Activated CD8-positive, alpha-beta memory T cell treated with anti-CD3 and anti-CD28 coated beads for 36 hours (primary cell): ENCODE results near the gene CCDC86. TPM values are rescaled to one million over a fixed set of nuclear protein-coding genes. Genes with fewer than 3 reads are reported as not detected.

Experiments used
- CTCF ChIA-PET: fragments of 350-600 bp; sonication (Branson Sonifier 250); formaldehyde crosslinking; loops from one replicate; lab custom pipeline; 2021; ENCODE audit warnings: antibody characterized with exemption; lab: Charles Lee
- POLR2A ChIA-PET: fragments of 350-600 bp; sonication (Branson Sonifier 250); formaldehyde crosslinking; loops from one replicate; lab custom pipeline; 2021; ENCODE audit warnings: antibody characterized with exemption; lab: Charles Lee
- total RNA-seq, 2 experiments: library from RNA; stranded (reverse); gene quantifications; one replicate each; pipeline ENCODE4 v1.2.3, GENCODE V29; 2021

CCDC86 gene
- total RNA-seq, 2 experiments from 2014 or later, result 107 to 110 TPM

DNA sequence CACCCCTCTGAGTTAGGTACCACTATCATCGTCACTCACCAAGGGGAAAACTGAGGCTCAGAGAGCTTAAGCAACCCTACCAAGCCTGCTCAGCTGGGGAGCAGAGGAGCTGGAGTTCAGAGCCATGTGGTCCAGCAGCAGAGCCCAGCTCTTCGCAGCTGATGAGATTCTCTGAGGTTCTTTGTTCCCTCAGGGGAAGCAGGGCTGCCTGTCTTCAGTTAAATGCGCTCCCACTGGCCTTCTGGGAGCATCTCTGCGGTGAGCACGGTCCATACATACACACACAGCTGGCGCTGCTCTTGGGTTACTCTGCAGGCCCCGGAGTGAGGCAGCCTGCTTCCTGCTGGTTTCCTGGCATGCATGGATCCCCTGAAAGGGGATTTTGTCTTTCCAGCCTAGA, 19.0 kb downstream of the CCDC86 start:
- ChIA-PET CTCF (interaction anchor here (1.5 kb wide), 1 partner anchor 38 kb away, joined by 5 read pairs; no protein-coding TSS in a partner anchor), POLR2A (interaction anchor here (0.7 kb wide), 3 partner anchors 9 to 999 kb away, joined by 4 to 8 read pairs (median 7); no protein-coding TSS in a partner anchor)

GRCh38 chr11:60862171-60862570, 20.3 kb downstream of the CCDC86 start:
- ChIA-PET CTCF (no interaction called here), POLR2A (no interaction called here)

DNA sequence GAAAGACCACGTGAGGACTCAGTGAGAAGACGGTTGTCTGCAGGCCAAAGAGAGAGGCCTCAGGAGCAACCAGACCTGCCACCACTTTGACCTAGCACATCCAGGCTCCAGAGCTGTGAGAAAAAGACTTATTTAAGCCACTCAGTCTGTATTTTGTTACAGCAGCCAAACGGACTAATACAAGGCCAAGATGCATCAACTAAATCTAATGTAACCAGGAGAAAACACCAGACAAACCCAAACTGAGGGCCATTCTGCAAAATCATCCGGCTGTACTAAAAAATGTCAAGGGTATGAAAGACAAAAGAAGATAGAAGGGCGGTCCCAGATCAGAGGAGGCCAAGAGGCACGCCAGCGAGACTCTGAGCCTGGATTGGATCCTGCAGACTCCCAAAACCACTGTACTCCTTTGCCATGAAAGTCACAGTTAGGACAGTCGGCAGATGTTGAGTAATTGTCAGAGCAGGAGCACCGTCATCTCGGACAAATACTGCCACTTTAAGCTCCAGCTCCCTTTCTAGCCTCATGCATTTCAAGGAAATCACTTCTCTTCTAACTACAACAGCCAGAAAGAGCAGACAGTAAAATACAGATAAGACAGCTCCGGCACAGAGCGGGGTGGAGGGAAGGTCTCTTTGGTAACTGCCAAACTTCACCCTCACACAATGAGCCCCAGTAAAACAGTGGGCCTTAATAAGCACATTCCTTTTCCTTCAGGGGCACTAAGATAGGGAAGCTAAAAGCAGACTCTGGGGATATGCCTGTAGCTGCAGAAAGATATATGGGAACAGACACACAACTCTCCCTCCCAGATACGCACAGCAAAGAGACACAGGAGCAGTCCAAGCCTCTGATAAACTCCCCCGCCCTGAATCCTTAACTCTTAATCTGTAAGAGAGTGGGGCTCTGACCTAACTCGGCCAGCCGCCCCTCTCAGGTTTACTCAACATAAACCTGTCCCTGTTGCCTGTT, 21.9 kb downstream of the CCDC86 start:
- CTCF ChIA-PET, result no interaction called here

GRCh38 chr11:60864856-60865513, 23.1 kb downstream of the CCDC86 start:
- ChIA-PET CTCF (no interaction called here), POLR2A (no interaction called here)

More for the DNA sequence above, 21.9 kb downstream of the CCDC86 start:
- POLR2A ChIA-PET, result interaction anchor here (0.6 kb wide), 1 partner anchor 371 kb away, joined by 4 read pairs; the partner anchor contains the start of gene MS4A12

- POLR2A ChIA-PET, result no interaction called here
- CTCF ChIA-PET, result interaction anchor here (2.1 kb wide), 1 partner anchor 36 kb away, joined by 6 read pairs; no protein-coding TSS in a partner anchor
Measured at GRCh38 chr11:60866911-60867870, 25.3 kb downstream of the CCDC86 start, which contains the start of gene ZP1. Gene ZP1 (plus strand): TSS chr11:60867542. CDS start chr11:60867562, 20 bp downstream.

DNA sequence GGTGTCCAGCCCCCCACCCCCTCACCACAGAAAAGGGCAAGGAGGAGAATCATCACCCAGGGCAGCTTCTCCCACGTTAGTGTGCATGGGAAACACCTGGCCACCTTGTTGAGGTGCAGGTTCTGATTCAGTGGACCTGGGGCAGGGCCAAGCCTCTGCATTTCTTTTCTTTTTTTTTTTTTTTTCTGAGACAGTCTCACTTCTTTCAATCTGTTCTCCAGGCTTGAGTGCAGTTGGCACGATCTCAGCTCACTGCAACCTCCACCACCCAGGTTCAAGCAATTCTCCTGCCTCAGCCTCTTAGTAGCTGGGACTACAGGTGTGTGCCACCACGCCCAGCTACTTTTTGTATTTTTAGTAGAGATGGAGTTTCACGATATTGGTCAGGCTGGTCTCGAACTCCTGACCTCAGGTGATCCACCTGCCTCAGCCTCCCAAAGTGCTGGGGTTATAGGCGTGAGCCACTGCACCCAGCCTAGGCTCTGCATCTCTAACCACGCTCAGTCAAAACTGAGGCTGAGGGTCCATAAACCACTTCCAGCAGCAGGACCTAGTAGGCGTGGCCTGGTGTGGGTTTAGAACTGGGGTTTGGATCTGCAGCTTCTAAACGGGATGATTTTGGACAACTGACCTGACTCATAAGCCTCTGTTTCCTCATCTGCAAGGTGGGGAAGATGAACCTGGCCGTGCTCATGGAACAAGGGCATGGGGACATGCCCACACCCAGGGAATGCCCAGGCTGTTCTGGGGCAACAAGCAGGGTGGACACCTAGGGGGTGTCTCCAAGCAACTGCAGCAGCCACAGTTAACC, 26.2 kb downstream of the CCDC86 start:
- CTCF ChIA-PET, result interaction anchor here (1.2 to 2.1 kb wide), 2 partner anchors 37 to 38 kb away, joined by 3 to 6 read pairs; no protein-coding TSS in a partner anchor
- POLR2A ChIA-PET, result no interaction called here

DNA sequence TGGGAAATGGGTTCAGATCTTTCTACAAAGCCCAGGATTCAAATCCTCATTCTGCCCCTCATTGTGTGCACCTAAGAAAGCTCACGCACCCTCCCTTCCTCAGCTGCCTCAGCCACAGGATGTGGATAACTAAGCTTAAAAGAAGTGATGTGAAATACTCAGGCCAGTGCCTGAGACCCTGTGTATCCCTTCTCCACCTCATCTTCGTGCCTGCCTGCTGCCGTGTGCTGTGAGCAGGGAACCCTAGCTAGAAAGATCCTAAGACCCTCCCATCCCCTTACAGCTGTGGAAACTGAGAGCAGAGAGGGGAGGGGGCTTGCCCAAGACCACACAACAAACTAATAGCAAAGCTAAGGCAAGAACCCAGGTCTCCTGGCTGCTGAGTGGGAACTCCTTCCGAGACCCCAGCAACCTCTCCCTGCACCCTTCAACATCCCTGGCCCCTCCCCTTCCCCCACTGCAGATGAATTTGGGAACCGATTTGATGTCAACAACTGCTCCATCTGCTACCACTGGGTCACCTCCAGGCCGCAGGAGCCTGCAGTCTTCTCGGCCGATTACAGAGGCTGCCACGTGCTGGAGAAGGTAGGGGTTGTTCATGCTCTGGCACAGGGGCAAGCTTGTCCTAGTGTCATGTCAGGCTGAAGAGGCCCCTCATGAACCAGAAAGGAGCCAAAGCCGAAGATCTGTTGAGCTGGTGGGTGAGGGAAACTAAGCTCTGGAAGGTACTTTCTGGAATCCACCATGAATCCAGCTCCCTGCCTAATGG, 27.0 kb downstream of the CCDC86 start:
- ChIA-PET POLR2A (no interaction called here), CTCF (interaction anchor here (0.6 to 1.2 kb wide), 2 partner anchors 38 to 379 kb away, joined by 3 read pairs; no protein-coding TSS in a partner anchor)

DNA sequence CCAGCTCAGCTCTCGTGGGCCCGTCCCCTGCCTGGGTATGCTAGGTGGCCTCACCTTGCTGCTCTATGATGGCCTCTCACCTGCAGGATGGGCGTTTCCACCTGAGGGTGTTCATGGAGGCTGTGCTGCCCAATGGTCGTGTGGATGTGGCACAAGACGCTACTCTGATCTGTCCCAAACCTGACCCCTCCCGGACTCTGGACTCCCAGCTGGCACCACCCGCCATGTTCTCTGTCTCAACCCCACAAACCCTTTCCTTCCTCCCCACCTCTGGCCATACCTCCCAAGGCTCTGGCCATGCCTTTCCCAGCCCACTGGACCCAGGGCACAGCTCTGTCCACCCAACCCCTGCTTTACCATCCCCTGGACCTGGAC, 27.5 kb downstream of the CCDC86 start:
- CTCF ChIA-PET, result interaction anchor here (0.6 to 1.2 kb wide), 2 partner anchors 39 to 379 kb away, joined by 3 read pairs; no protein-coding TSS in a partner anchor
- POLR2A ChIA-PET, result no interaction called here

DNA sequence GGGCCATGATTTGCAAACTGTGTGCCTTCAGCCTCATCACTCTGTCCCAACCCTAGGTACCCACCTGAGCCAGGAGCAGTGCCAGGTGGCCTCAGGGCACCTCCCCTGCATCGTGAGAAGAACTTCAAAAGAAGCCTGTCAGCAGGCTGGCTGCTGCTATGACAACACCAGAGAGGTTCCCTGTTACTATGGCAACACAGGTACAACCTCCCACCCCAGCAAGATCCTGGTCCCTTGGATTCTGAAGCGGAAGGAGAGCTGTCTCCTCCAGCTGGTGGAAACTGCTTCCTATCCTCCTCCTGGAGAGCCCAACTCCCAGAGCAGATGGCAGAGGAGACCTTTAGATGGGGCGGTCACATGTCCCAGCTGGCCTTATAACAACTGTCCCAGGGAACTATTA, 28.4 kb downstream of the CCDC86 start:
- CTCF ChIA-PET, result interaction anchor here (1.0 to 1.1 kb wide), 2 partner anchors 34 to 39 kb away, joined by 3 to 4 read pairs; no protein-coding TSS in a partner anchor
- POLR2A ChIA-PET, result no interaction called here

- ChIA-PET POLR2A (no interaction called here), CTCF (interaction anchor here (1.0 to 1.9 kb wide), 3 partner anchors 33 to 40 kb away, joined by 3 to 13 read pairs (median 4); no protein-coding TSS in a partner anchor)
Measured at GRCh38 chr11:60870733-60871377, 28.9 kb downstream of the CCDC86 start.

DNA sequence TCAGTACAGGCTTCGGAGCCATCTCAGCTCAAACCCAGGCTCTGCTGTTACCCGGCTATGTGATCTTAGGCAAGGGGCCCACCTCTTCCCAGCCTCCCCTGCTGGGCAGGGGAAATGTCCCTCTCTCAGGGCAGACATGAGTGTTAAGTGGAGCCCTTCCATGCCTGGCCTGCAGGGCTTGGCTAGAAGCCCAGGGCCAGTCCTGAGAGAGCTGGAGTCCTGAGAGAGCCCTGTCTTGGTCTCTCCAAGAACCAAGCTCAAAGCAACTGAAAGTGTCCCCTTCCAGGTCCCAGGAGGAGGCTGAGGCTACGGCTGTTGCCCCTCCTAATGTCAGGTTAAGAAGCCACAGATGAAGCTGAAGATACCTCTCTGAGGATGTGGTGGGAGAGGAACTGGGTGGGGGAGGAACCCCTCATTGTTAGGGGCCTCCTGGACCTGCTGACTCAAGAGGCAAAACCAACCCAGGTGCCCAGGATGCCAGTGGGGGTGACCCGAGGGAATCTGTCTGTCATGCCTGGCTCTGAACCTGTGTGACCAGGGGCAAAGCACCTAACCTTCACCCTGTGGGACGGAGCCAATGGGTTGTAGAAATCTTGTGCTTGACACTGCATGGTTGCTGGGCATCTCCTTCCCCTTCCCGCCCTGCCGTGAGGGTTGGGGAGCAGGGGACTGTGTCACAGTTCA, 29.6 kb downstream of the CCDC86 start:
- CTCF ChIA-PET, result interaction anchor here (1.0 to 1.9 kb wide), 2 partner anchors 28 to 40 kb away, joined by 3 to 13 read pairs; no protein-coding TSS in a partner anchor
- POLR2A ChIA-PET, result no interaction called here

GRCh38 chr11:60872124-60872960, 30.4 kb downstream of the CCDC86 start:
- CTCF ChIA-PET, result interaction anchor here (1.0 to 1.9 kb wide), 2 partner anchors 27 to 41 kb away, joined by 3 to 13 read pairs; no protein-coding TSS in a partner anchor
- POLR2A ChIA-PET, result no interaction called here

DNA sequence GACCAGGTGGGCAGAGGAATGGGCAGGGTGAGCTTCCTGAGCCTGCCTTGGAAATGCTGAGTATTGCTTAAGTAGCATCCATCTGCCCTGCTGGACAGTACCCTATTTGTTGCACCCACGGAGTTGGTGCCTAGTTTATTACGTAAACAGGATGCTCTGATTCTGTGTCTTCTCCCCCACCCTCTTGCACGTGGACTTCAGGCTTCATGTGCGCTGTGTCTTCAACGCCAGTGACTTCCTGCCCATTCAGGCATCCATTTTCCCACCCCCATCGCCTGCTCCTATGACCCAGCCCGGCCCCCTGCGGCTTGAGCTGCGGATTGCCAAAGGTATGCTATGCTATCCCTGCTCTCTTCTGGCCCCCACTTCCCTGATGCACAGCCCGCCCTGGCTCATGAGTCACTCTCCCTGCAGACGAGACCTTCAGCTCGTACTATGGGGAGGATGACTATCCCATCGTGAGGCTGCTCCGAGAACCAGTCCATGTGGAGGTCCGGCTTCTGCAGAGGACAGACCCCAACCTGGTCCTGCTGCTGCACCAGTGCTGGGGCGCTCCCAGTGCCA, 31.1 kb downstream of the CCDC86 start:
- CTCF ChIA-PET, result interaction anchor here (1.9 kb wide), 1 partner anchor 41 kb away, joined by 13 read pairs; no protein-coding TSS in a partner anchor
- POLR2A ChIA-PET, result interaction anchor here (0.5 kb wide), 1 partner anchor 78 kb away, joined by 3 read pairs; no protein-coding TSS in a partner anchor

- CTCF ChIA-PET, result no interaction called here
- POLR2A ChIA-PET, result interaction anchor here (0.5 kb wide), 1 partner anchor 79 kb away, joined by 3 read pairs; no protein-coding TSS in a partner anchor
Measured at GRCh38 chr11:60873533-60873932, 31.6 kb downstream of the CCDC86 start.
